Measurements from ENCODE around the gene CNTLN. TPM values are rescaled to one million over a fixed set of nuclear protein-coding genes. Genes with fewer than 3 reads are reported as not detected.

CNTLN gene
- total and polyA plus RNA-seq, 2 of the 13 experiments (the other 11 are each of a cell fraction or from before 2014, with no cell fraction given) = 1.5 to 5.7 TPM

DNA sequence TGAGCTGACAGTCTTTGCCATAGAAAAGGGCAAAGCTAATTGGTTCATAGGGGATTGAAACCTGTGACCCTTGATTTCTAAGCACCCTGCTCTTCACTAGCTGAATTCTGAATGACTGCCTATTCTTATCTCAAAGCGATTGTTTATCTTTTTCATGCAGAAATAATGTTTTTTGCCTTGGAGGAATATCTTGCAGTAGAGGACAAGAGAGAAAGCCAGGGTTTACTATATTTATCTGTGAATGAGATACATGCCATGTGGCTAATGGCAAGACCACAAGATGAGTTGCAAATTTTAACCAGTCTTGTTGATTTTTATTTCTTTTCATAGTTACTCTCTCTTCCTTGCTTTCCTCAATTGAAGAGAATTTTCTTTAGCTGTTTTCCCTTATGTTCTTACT lies 185.0 kb downstream of the CNTLN start (continued):
- TF ChIP-seq ZNF441 (CRISPR knock-in tag; IDR thresholded peaks at IDR 0.05; ENCODE audit: borderline replicate concordance) (no peak), HMG20A (CRISPR knock-in tag; IDR thresholded peaks at IDR 0.05; ENCODE audit: borderline replicate concordance) (no peak)
- TF ChIP-seq, protein P1, sequence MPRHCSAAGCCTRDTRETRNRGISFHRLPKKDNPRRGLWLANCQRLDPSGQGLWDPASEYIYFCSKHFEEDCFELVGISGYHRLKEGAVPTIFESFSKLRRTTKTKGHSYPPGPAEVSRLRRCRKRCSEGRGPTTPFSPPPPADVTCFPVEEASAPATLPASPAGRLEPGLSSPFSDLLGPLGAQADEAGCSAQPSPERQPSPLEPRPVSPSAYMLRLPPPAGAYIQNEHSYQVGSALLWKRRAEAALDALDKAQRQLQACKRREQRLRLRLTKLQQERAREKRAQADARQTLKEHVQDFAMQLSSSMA (CRISPR knock-in tag; IDR thresholded peaks at IDR 0.05) = no peak

DNA sequence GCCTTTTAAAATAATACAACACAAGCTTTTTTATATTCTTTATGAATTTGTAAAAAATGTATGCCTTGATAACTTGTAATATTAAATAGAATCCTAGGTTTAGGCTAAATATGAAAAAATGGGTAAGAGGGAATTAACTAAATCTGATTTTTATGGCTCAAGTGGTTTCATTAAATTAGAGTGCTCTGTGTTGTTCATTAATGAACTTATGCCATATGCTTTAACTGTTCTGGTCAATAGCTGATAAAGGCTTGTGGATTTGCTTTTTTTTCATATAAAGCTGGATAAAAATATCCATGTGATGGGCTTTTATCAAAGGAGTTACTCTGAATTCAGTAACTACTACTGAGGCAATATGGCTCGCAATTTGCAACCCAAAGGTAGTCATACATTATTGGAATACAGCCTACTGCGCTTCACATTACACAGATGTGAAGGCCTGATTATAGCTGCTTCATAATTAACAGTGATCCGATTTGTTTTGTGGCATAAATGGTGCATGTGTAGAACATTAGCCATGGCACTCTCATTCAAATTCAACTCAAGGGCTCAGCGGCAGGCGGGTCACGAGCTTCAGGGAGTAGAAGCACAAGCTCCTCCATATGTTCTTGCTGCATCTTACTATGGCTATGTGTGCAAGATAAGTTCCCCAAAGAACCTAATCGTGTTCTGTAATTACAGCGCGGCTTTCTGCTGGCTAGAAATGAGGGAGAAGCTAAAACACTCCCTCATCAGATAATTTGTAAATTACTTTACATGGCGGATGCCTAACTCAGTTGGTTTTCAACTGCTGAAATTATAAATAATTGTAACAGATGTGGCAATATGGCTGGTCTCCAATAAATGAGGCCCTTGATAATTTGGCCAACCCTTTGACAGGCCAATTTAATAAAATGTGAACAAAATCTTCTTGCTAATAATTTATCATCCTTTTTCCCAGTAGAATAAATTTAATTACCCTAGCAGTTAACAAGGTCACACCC lies 188.3 kb downstream of the CNTLN start:
- no peak overlapping the region for H3K4me2 ChIP-seq (ENCODE audit: low read depth, low read length)
- intact Hi-C loops (cut with micrococcal nuclease; ENCODE audit: unreplicated experiment) (no loop called here), in situ Hi-C loops (cut with HindIII; ENCODE audit: extremely low pct_ligation_motif_present, low pct_unique_long_range_greater_than_20kb) (no loop called here)
- no peaks in the 10 kb centered on the region for H3K79me2 ChIP-seq (ENCODE audit: insufficient read depth, low read length)
- WGBS (ENCODE audit: low lambda C conversion rate) = 57% methylated on average over 6 of the region's 10 CpGs
- H3K27ac ChIP-seq (ENCODE audit: extremely low read length, insufficient read depth, low read length) = no peak overlapping the region
- no peaks in the 10 kb centered on the region for H3K4me1 ChIP-seq (ENCODE audit: insufficient read depth, low read length)
- peaks cover 23% of the 10 kb centered on the region for H3K9me3 ChIP-seq (ENCODE audit: low read length)
- H3K36me3 ChIP-seq (replicated peaks in 1 of 2; ENCODE audit: control insufficient read depth in 1 of 2, insufficient read depth in 2 of 2, low read length in 2 of 2) = no peaks in the 10 kb centered on the region
- H4K20me1 ChIP-seq (ENCODE audit: insufficient read depth, low read length) = no peaks in the 10 kb centered on the region
- TF ChIP-seq MED8 (CRISPR knock-in tag; IDR thresholded peaks at IDR 0.05; ENCODE audit: insufficient replicate concordance) (no peak), REPIN1 (CRISPR knock-in tag; IDR thresholded peaks at IDR 0.05; ENCODE audit: borderline replicate concordance, low read depth) (no peak), SATB2 (CRISPR knock-in tag; IDR thresholded peaks at IDR 0.05) (no peak), ISL2 (CRISPR knock-in tag; IDR thresholded peaks at IDR 0.05) (no peak), SRF (IDR thresholded peaks at IDR 0.05; ENCODE audit: low read depth, low read length) (no peak), YEATS2 (CRISPR knock-in tag; IDR thresholded peaks at IDR 0.05; ENCODE audit: borderline replicate concordance) (no peak), ARNT2 (CRISPR knock-in tag; IDR thresholded peaks at IDR 0.05; ENCODE audit: low read depth) (no peak), SMAD9 (CRISPR knock-in tag; IDR thresholded peaks at IDR 0.05) (no peak), ZNF24 (IDR thresholded peaks at IDR 0.05) (no peak), SSRP1 (CRISPR knock-in tag; IDR thresholded peaks at IDR 0.05) (no peak), PAX8 (CRISPR knock-in tag; IDR thresholded peaks at IDR 0.05; ENCODE audit: borderline replicate concordance) (no peak), HHEX (CRISPR knock-in tag; IDR thresholded peaks at IDR 0.05) (no peak), FOXJ3 (CRISPR knock-in tag; IDR thresholded peaks at IDR 0.05; ENCODE audit: borderline replicate concordance) (no peak), PPARG (CRISPR knock-in tag; conservative IDR thresholded peaks at IDR 0.05) (no peak), ZNF550 (CRISPR knock-in tag; IDR thresholded peaks at IDR 0.05; ENCODE audit: borderline replicate concordance) (no peak)
- TF ChIP-seq, protein P2, sequence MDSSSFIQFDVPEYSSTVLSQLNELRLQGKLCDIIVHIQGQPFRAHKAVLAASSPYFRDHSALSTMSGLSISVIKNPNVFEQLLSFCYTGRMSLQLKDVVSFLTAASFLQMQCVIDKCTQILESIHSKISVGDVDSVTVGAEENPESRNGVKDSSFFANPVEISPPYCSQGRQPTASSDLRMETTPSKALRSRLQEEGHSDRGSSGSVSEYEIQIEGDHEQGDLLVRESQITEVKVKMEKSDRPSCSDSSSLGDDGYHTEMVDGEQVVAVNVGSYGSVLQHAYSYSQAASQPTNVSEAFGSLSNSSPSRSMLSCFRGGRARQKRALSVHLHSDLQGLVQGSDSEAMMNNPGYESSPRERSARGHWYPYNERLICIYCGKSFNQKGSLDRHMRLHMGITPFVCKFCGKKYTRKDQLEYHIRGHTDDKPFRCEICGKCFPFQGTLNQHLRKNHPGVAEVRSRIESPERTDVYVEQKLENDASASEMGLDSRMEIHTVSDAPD (CRISPR knock-in tag; IDR thresholded peaks at IDR 0.05) = no peak
- TF ChIP-seq, protein P3, sequence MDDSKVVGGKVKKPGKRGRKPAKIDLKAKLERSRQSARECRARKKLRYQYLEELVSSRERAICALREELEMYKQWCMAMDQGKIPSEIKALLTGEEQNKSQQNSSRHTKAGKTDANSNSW (CRISPR knock-in tag; IDR thresholded peaks at IDR 0.05; ENCODE audit: borderline replicate concordance) = no peak
- TF ChIP-seq, protein P4, sequence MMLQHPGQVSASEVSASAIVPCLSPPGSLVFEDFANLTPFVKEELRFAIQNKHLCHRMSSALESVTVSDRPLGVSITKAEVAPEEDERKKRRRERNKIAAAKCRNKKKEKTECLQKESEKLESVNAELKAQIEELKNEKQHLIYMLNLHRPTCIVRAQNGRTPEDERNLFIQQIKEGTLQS (CRISPR knock-in tag; IDR thresholded peaks at IDR 0.05) = no peak
- DNase-seq (ENCODE audit: low spot score) (no peak), FAIRE-seq (no peak), ATAC-seq (no peak)
- H3K27me3 ChIP-seq (ENCODE audit: control insufficient read depth in 1 of 2, insufficient read depth in 2 of 2, low read length in 2 of 2) = no peaks in the 10 kb centered on the region
- BruUV-seq (replicated peaks) = no TSS peak
- H3K4me3 ChIP-seq (replicated peaks in 1 of 3; ENCODE audit: insufficient read depth in 1 of 3, low read depth in 2 of 3, low read length in 3 of 3) = no peak overlapping the region
- H2AFZ ChIP-seq (ENCODE audit: low read length) = no peak overlapping the region
- ChIA-PET CTCF (ENCODE audit: low intra/inter-chr PET ratio, low total read pairs) (no interaction called here), POLR2A (no interaction called here)
- H3K9ac ChIP-seq (ENCODE audit: insufficient read depth, low read depth, low read length) = no peak overlapping the region
